HG02763 (cell line): Measurements from ENCODE around the gene STK38.

Experiments
- ATAC-seq: cut with Tn5 transposase; IDR thresholded peaks from one replicate; pipeline ENCODE4 v1.9.1; 2021; ENCODE audit warnings: mild to moderate bottlenecking, moderate library complexity; ENCODE audit not compliant: unreplicated experiment

The STK38 gene

DNA sequence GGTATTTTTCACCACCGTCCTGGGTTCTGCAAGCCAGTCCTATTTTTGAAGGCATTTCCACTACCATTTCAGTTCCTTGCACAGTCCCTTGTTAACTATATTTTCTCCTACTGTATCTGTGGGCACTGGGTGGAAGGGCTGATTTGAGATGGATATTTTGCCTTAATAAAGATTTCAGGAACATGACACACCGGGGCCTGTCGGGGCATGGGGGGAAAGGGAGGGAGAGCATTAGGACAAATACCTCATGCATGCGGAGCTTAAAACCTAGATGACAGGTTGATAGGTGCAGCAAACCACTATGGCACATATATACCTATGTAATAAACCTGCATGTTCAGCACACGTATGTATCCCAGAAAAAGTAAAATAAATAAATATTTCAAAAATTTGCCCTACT lies 22.4 kb downstream of the STK38 start:
- no peak for ATAC-seq

DNA sequence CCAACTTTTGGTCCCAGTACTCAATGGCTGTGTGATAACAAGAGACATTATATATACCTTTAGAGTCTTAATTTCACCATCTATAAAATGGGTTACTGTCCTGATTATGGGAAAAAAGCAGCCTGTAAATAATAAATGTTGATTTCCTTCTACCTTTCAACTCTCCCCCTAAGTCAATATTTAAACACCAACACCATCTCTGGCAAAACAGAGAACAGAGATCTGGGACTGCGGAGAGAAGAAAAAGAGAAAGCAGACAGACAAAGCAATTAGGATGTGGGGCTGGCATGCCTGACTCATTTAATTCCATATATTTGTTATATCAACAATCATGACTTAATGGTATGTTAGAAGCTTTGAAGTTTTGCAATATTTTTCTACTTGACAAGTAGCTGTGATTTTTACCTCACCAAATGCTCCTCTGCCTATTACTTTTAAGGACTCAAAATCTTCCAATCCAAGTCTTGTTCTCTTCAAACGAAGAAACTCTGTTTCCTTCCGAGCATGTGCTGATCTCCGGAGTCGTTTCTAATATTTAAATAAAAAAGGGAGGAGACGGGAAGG lies 23.3 kb downstream of the STK38 start:
- ATAC-seq, result no peak

DNA sequence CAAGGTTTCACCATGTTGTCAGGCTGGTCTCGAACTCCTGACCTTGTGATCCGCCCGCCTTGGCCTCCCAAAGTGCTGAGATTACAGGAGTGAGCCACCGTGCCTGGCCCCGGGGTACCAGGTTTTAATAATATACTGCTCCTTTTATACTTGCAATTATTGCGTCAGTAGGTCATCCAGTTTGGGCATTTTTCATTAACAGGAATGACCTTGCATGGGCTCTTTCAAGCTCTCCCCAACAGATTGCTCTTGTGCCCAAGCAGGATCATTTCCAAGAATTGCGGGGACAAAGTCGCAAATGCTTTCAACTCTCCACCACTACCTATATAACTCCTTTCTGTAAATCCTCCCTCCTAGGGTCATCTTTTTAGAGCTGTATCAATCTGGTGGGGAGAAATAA lies 23.8 kb downstream of the STK38 start:
- ATAC-seq, result no peak

DNA sequence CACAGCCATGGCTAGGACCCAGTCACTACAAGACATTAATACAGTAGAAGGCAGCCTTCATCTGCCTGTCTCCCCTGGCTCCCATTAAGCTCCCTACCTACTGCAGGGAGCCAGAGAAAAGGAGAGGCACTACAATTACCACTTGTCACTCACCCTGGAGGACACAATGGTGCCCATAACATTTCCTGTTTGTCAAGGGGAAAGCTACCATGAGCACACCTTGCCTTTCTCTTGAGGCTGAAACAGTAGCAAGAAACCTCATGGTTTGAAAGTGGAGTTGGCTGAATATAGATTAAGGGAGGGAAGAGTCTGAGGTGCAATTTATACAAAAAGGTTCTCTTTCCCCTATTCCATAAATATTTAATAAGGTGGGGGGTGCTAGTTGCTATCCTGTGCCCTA lies 27.9 kb downstream of the STK38 start:
- ATAC-seq, result no peak

DNA sequence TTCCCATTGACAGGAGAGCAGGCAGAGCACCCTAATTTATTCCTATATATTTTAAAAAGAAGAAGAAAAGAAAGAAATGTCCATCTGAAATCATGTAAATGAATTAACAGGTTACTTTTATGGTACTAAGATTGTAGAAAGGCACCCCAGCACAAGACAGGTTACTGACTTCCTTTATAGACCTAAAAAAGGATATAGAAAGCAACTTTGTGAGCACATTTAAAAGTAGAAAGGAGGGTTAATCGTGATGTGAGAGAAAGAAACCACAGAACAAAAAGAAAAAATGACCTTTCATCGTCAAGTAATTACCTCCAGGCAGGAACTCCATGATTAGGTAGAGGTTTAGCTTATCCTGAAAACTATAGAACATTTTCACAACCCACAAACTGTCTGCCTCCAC lies 29.9 kb downstream of the STK38 start:
- no peak for ATAC-seq

DNA sequence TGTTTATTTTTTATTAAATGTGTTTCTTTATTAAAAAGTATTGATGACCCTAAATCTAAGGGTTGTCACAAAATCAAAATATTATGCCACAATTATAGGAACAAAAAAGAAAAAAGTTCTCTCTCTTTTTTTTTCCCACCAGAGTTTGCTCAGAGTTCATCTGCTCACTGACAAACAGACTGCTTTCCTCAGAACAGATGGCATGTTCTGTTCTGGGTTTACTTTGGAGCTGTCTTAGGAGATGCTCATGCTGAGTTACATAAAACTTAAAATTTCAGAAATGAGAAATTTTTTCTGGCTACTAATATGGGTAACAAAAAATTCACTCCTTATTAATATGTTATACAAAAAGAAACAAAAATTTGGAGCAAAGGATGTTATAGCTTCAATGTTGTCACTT lies 30.3 kb downstream of the STK38 start:
- no peak for ATAC-seq

DNA sequence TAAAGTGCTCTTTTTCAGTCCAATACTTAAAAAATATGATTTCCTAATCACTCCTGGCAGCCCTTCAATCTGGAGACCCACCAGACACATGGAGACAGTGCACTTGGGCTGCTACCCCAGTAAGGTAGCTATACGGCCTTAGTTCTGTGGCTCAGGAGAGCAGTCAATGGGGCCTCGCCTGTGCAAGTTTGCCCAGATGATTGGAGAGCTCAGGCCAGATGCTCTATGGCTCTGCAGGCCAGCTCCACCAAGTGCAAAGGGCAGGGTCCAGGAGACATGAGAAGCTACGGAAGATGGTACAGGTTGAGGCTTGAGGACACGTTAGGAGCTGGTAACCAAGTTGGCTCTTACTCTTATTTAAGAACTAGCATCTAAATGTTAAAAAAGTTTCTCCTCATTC lies 30.7 kb downstream of the STK38 start:
- no peak for ATAC-seq

DNA sequence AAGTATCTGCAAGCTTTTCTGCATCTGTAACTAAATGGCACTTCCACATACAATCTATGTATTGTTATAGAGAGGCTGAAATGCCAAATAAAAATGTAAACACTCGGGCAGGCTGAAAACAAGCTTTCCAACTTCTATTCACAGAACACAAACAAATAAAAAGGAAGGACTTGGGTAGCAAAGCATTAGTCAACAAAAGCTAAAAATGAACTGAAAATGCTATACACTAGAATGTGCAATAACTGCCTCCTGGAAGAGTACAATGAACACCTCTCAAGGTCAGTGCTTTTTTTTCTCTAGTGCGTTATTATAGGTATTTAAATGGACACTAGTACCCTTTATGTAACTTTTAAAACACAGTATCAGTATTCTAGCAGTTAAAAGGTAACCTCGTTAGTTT lies 31.4 kb downstream of the STK38 start:
- no peak for ATAC-seq

DNA sequence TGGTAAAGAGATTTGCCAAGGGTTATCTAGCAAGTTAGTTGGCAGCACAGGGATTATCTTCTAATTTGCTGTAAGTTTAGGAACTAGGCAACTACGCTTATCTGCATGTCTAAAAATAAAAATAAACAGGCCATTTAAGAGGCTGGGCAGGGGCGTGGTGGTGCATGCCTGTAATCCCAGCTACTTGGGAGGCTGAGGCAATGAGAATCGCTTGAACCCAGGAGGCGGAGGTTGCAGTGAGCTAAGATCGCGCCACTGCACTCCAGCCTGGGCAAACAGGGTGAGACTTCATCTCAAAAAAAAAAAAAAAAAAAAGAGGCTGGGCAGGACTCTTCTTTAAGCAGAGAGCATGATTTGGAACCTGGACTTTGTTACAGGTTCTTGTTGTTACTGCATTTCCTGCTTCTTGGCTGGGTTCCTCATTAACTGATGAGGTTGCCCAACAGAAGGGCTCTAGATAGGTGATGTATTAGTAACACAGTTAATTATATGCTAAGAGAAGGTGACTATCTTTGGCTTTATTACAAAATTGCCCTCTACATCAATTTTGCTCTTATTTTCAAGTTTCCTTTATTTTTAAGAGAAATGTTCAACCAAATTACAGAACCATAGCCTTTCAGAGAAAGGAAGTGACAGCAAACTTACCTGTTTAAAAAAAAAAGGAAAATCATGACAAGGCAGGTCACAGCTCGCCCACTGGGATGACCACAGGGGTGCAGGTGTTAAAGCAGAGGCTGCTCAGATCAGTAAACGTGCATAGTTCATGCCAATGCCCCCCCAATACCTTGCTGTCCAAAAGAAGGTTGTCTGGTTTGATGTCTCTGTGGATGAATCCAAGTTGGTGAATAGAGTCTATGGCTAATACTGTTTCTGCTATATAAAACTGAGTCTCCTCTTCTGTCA lies 32.5 kb downstream of the STK38 start:
- ATAC-seq, result no peak

DNA sequence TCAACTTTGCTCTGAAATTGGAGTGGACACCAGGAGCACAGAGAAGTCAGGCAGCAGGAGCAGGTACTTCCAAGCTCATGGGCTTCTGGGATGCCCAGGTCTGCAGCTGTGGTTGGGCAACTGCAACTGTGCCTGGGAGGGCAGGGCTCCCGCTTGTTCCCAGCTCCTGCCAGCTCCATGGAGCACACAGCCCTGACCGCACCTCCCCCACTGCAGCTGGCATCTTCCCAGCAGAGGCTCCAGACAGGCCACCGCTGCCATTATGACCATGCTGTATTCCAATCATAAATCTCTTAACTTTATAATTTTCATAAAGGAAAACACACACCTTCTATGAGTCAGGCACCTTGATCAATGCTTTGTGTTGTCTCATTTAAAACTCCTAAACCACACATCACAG lies 36.9 kb downstream of the STK38 start:
- ATAC-seq, result no peak

DNA sequence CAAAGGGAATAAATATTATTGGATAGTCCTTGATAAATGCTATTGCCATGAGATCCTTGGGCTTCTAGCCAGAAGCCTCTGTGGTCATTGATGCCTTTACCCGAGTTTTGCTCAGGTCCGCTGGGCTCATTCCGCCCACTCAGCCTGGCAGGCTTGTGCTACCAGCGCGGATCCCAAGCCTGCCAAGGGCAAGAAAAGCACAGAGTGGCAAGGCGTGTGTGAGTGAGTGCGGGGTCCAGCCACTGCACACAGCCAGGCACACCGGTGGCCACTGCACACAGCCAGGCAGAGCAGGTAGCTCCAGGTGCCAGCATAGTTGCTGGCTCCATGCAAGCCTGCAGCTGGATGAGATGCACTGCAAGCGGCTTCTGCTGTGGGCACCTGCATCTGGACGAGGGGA lies 38.7 kb downstream of the STK38 start:
- ATAC-seq, result no peak

DNA sequence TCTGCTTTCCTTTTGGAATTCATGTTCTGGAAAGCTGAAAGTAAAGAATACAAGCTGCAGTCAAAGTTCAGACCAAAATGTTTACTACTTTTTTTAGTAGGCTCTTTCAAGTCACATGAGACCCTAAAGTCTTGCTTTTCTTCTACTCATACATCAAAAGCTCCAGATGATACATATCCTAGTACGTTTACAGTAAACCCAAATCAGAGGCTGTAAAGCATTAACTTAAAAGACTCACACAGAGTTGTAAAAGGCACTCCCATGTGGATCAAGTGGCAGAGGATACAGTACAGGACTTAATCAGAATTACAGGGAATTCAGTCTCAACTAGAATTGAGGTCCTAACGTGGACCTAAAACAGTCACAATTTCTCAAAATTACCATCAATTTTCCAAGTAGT lies 40.7 kb downstream of the STK38 start:
- ATAC-seq, result no peak

DNA sequence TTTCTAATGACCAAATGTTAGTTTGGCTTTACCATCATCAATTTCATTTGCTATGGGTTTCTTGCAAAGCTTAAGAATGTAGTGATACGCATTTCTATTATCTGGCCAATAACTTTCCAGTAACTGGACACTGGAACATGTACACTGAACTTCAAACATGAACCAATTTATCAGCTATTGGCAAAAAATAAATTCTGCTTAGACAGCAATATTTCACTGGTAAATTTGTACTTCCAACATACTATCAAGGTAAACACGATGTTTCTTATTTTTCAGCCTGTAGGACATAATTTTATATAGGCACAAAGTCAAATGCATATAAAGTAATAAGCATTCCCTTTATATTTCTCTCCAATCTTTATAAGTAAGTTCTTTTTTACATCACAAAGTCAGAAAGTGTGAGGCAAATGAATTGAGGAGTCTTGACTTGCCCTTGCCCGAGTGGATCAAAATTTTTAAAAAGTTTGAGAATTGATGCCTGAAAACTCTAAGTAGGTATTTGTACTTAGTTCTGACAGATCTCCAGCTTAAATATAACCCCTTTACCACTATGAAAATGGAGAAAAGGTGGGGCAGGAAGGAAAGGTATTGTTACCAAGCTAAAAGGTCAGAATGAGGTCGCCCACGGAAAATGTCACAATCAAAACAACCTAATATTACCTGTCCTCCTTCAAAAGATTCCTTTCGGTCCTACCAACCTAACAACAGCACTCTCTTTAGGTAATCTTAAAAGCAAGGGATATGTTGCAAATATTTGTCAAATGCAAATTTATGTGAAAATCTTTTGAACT lies 41.3 kb downstream of the STK38 start:
- no peak for ATAC-seq

DNA sequence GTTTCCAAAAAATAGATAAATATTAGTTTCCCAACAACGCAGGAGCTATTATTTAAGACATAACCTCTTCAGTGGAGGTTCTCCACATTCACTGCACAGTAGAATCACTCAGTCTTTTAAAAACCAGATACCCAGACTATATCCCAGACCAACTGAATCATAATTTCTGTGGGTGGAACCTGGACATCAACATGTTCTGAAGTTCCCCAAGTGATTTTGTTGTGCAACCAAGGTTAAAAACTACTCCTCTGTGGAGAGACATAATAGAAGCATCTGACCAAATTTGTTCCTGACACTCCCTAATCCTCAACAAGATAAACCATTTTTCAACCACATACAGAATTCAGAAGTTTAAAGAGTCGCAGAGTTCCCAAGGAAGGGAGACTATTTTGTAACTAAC lies 42.3 kb downstream of the STK38 start:
- no peak for ATAC-seq

DNA sequence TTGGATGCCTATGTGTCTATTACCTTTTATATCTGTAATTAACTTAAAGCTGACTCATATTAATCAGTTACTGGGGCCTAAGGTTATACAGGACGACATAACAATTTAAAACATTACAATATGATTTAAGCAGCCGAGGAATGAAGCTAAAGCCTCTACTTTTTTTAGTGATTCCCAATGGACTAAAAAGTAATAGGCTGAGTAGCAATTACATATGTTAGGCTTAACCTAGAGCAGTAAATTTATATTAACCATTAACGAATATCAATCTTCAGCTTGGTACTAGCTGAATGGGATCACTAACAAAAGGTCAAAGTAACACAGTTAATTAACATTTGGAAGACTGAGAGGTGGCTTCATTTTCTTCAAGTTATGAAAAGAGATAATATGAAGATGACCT lies 43.1 kb downstream of the STK38 start:
- ATAC-seq, result no peak

DNA sequence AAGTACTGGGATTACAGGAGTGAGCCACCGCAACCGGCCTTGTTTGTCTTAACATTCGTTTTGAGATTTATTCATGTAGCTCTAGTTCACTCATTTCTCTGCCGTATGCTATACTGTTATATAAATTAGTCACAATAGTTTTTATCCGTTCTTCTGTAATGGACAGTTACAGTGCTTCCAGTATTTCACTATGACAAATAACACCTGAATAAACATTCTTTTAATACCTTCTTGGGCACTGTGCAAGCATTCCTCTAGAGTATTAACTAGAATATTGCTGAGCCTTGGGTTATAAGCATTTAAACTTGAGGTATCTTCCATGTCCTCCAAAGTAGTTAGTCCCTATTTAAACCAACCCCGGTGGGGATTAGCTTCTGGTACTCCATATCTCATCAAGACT lies 45.6 kb downstream of the STK38 start:
- ATAC-seq, result no peak

DNA sequence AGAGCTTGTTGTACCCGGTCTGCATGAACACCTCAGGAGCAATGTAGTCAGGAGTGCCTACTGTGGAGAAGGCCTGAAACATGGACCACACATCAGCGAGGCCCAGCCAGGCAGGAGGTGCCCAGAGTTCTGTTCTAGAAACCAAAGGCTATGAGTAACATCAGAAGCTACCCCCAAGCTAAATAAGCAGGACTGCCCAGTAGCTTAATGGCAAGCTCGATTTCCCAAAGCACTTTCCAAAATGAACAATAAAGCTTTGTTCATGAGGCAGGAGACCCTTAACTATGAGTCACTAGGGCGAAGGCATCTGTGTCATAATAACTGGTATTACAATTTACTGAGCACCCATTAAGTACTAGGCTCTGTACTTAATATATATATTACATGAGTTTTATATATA lies 47.4 kb downstream of the STK38 start:
- ATAC-seq, result no peak

DNA sequence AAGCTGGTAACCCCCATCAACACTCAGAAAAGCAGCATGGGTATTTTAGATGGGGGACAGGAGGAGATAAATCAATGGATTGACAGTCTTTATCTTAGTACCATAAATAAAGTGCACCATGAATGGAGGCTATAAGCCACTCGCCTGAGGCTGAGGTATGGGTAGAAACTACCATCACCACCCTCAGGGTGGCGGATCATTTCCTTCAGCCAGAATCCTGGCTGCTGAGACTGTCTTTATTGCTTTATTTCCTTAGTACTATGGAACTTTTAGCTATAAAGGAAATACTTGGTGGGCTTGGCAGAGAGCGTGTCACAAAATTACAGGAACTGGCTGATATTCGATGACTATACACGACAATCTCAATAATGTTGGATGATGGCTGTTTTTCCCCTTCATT lies 52.2 kb downstream of the STK38 start:
- no peak for ATAC-seq

DNA sequence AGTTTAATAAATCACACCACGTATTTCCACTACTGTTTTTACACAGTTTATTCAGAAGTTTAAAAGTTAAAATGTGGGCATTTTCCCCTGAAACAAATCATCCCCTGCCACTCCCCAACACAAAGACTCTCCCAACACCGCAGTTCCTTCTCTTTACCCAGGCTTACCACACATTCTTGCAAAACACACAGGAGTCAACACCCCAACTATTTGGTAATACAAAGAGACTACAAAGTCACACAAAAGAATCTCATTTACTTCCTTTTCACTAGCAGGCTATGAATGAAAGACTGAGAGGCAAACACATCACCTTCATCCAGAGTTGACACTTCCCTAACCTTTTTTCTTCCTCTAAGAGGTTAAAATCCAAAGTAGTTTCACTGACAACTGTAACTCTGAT lies 53.4 kb downstream of the STK38 start:
- ATAC-seq, result no peak

DNA sequence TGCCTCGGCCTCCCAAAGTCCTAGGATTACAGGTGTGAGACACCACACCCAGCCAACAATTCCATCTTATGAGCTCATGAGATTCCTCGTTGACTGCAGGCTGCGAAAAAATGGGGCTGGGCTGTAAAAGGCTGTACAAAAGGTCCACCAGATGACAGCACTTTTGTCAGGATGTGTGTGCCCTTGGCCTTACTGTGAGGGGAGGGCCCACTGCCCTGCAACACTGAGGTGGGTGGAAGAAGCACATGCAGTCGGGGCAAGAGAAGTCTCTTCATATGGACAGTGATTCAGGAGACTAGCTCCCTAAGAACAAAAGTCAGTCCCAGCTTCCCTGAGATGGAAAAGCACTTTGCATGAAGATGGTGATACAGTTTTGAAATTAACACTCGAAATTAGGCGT lies 54.0 kb downstream of the STK38 start:
- no peak for ATAC-seq

DNA sequence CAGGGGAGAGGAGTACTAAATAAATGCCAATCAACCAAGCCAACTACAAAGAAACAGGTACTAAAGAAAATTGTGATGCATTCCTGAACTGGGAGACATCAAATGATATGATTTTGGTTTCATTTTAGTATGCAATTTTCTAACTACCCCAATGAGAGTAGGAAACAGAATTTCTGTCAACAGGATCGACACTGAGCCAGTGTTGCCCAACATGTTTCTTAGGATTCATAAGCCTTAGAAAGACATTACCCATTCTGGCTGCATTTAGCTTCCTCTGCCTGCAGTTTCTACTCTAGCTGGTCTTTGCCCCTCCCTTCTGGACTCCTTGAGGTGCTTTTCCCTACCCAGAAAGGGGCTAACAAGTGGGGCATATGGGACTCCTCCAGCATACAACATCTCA lies 54.7 kb downstream of the STK38 start:
- no peak for ATAC-seq

DNA sequence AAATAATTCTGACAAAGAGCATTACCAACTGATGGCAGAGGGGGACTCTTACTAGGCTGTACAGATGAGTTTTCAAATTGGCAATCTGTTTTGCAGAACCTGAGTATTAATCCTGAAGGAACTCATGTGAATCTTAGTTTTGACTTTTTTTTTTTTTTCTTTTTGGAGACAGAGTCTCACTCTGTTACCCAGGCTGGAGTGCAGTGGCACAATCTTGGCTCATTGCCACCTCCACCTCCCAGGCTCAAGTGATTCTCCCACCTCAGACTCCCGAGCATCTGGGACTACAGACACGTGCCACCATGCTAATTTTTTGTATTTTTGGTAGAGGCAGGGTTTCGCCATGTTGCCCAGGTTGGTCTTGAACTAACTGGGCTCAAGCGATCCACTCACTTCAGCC lies 55.2 kb downstream of the STK38 start:
- no peak for ATAC-seq
